Hepatocyte (in vitro differentiated cells): Measurements from ENCODE around the gene PRDM9. TPM values are rescaled to one million over a fixed set of nuclear protein-coding genes. Genes with fewer than 3 reads are reported as not detected.
"Not testable (repeated sequence)": the region's sequence is repeated elsewhere in the genome, so short reads cannot be mapped to it uniquely, and the experiment has no call there.

Source experiments
- DNase-seq: peaks from one replicate; pipeline ENCODE4 v3.0.0-alpha.2; 2016; ENCODE audit warnings: low spot score
- H2AFZ ChIP-seq: fragments of 200-600 bp; sonication (generic); 2 replicates; pipeline ENCODE4 v1.6.0; 2016; ENCODE audit warnings: antibody characterized with exemption, mild to moderate bottlenecking
- H3K27ac ChIP-seq: fragments of 200-600 bp; sonication (generic); 2 replicates; pipeline ENCODE4 v1.5.1; 2016; ENCODE audit warnings: mild to moderate bottlenecking
- H3K27me3 ChIP-seq: fragments of 200-600 bp; sonication (generic); 2 replicates; pipeline ENCODE4 v1.6.1; 2016
- H3K36me3 ChIP-seq: fragments of 200-600 bp; sonication (generic); replicated peaks from 2 replicates; pipeline ENCODE4 v1.5.1; 2016; ENCODE audit warnings: low read depth; ENCODE audit not compliant: insufficient read depth
- H3K4me1 ChIP-seq: fragments of 200-600 bp; sonication (generic); 2 replicates; pipeline ENCODE4 v1.5.1; 2016; ENCODE audit warnings: mild to moderate bottlenecking, moderate library complexity; ENCODE audit not compliant: insufficient read depth
- H3K4me2 ChIP-seq: fragments of 200-600 bp; sonication (generic); 2 replicates; pipeline ENCODE4 v1.6.0; 2016
- H3K4me3 ChIP-seq: fragments of 200-600 bp; sonication (generic); 2 replicates; pipeline ENCODE4 v1.5.1; 2016; ENCODE audit warnings: mild to moderate bottlenecking
- H3K79me2 ChIP-seq: fragments of 200-600 bp; sonication (generic); 2 replicates; pipeline ENCODE4 v1.6.0; 2017; ENCODE audit warnings: mild to moderate bottlenecking
- H3K9me2 ChIP-seq: fragments of 200-600 bp; sonication (generic); replicated peaks from 2 replicates; pipeline ENCODE4 v1.6.0; 2017; ENCODE audit warnings: mild to moderate bottlenecking; ENCODE audit not compliant: insufficient read depth
- H3K9me3 ChIP-seq: fragments of 200-600 bp; sonication (generic); 2 replicates; pipeline ENCODE4 v1.5.1; 2016; ENCODE audit warnings: low read depth, mild to moderate bottlenecking
- H4K20me1 ChIP-seq: fragments of 200-600 bp; sonication (generic); 2 replicates; pipeline ENCODE4 v1.6.0; 2016; ENCODE audit warnings: mild to moderate bottlenecking; ENCODE audit not compliant: insufficient read depth, poor library complexity, severe bottlenecking
- EZH2 ChIP-seq: fragments of 200-600 bp; sonication (generic); IDR thresholded peaks from 2 replicates; pipeline ENCODE4 v1.6.1; 2016; ENCODE audit warnings: antibody characterized with exemption, mild to moderate bottlenecking, borderline replicate concordance
- EZH2phosphoT487 ChIP-seq: fragments of 200-600 bp; sonication (generic); IDR thresholded peaks from one replicate; pipeline ENCODE4 v1.6.1; 2018; ENCODE audit warnings: antibody characterized with exemption, mild to moderate bottlenecking, low read depth, moderate library complexity; ENCODE audit not compliant: unreplicated experiment, severe bottlenecking
- WGBS: methylation state at CpG from one replicate; pipeline ENCODE4 v1.1.6; 2016; ENCODE audit warnings: low lambda C conversion rate; ENCODE audit errors: missing lambda C conversion rate; 5-methylcytosine and 5-hydroxymethylcytosine counted together
- polyA plus RNA-seq: library from polyadenylated mRNA; unstranded; fragments of >200 nt; fragmentation: Nextera tagmentation; extraction: Ambion mirVana; gene quantifications from 2 replicates; pipeline ENCODE4 v1.2.1, GENCODE V29; 2016
- total RNA-seq: library from RNA; depleted of rRNA; stranded (reverse); fragments of >200 nt; gene quantifications from 2 replicates; pipeline ENCODE4 v1.2.3, GENCODE V29; 2014
- TF ChIP-seq, protein P1 (sequence below): fragments of 200-600 bp; sonication (generic); IDR thresholded peaks from 2 replicates; pipeline ENCODE4 v1.5.1; 2016; ENCODE audit warnings: antibody characterized with exemption, mild to moderate bottlenecking; ENCODE audit not compliant: poor library complexity

The PRDM9 gene
- total and polyA plus RNA-seq, 2 experiments from 2014 or later: not detected

DNA sequence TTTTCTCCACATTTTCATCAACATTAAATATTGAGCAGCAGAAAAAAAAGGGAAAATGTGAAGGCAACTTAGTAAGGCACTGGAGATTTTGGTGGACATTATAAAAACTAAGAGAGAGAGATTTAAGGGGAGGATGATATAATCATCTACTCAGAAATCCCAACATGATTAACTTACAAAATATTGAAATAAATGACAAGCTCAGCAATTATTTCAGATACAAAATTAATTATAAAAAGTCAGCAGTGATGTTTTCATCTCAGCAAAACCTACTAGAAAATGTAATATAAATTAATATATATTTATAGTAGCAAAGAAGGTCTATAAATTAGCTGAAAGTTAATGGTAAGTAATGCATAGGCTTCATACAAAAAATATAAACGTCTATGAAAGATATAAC lies 30.8 kb upstream of the PRDM9 start:
- H3K9me2 ChIP-seq: no peaks in the 10 kb centered on the region
- no peaks in the 10 kb centered on the region for H3K36me3 ChIP-seq
- no peaks in the 10 kb centered on the region for H4K20me1 ChIP-seq
- WGBS: 86% methylated on average over 1 of the region's 1 CpG
- no peak for DNase-seq
- no peak overlapping the region for H2AFZ ChIP-seq
- no peaks in the 10 kb centered on the region for H3K27me3 ChIP-seq
- H3K4me3 ChIP-seq: no peak overlapping the region
- no peaks in the 10 kb centered on the region for H3K9me3 ChIP-seq
- H3K4me1 ChIP-seq: no peaks in the 10 kb centered on the region
- H3K4me2 ChIP-seq: no peak overlapping the region
- TF ChIP-seq, protein P1, sequence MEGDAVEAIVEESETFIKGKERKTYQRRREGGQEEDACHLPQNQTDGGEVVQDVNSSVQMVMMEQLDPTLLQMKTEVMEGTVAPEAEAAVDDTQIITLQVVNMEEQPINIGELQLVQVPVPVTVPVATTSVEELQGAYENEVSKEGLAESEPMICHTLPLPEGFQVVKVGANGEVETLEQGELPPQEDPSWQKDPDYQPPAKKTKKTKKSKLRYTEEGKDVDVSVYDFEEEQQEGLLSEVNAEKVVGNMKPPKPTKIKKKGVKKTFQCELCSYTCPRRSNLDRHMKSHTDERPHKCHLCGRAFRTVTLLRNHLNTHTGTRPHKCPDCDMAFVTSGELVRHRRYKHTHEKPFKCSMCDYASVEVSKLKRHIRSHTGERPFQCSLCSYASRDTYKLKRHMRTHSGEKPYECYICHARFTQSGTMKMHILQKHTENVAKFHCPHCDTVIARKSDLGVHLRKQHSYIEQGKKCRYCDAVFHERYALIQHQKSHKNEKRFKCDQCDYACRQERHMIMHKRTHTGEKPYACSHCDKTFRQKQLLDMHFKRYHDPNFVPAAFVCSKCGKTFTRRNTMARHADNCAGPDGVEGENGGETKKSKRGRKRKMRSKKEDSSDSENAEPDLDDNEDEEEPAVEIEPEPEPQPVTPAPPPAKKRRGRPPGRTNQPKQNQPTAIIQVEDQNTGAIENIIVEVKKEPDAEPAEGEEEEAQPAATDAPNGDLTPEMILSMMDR: no peak
- TF ChIP-seq EZH2 (no peak), EZH2phosphoT487 (no peak)
- no peak overlapping the region for H3K27ac ChIP-seq
- no peaks in the 10 kb centered on the region for H3K79me2 ChIP-seq

DNA sequence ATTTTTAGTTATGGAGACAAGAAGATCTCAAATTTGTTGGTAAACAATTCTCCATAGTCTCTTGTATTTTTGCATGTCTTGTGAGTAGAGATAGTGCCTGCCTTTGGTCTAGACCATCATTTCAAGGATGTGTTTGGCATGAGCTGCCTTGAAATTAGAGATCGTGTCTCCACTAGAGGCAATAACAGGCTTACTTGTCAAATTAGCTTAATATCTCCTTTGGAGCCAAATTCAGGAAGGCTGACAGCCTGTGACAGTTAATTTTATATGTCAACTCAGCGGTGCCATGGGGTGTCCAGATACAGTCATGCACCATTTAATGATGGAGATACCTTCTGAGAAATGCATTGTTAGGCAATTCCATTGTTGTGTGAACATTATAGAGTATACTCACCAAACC lies 24.8 kb upstream of the PRDM9 start:
- Histone ChIP-seq H4K20me1 (no peaks in the 10 kb centered on the region), H3K9me3 (no peaks in the 10 kb centered on the region), H3K4me3 (no peak overlapping the region), H3K36me3 (no peaks in the 10 kb centered on the region), H3K27ac (no peak overlapping the region), H3K4me2 (no peak overlapping the region), H3K4me1 (no peaks in the 10 kb centered on the region), H3K79me2 (no peaks in the 10 kb centered on the region), H3K27me3 (no peaks in the 10 kb centered on the region), H2AFZ (no peak overlapping the region), H3K9me2 (no peaks in the 10 kb centered on the region)
- no peak for DNase-seq
- TF ChIP-seq EZH2 (no peak), EZH2phosphoT487 (no peak)
- TF ChIP-seq, protein P1: no peak
- WGBS: 94% methylated on average over 2 of the region's 2 CpGs

DNA sequence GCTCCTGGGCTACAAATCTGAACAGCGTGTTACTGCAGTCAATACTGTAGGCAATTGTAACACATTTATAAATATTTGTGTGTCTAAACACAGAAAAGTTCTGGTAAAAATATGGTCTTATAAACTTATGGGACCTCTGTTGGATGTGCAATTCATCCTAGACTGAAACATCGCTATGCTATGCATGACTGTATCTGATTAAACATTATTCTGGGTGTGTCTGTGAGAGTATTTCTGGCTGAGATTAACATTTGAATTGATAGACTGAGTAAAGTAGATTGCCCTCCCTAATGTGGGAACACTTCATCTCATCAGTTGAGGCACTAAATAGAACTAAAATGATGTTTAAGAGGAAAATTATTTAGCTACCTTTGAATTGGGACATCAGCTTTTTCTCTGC lies 24.3 kb upstream of the PRDM9 start:
- Histone ChIP-seq H3K36me3 (no peaks in the 10 kb centered on the region), H3K4me3 (no peak overlapping the region), H4K20me1 (no peaks in the 10 kb centered on the region), H3K27me3 (no peaks in the 10 kb centered on the region), H3K79me2 (no peaks in the 10 kb centered on the region), H3K9me2 (no peaks in the 10 kb centered on the region), H3K4me2 (no peak overlapping the region), H3K9me3 (no peaks in the 10 kb centered on the region), H3K4me1 (no peaks in the 10 kb centered on the region), H3K27ac (no peak overlapping the region), H2AFZ (no peak overlapping the region)
- no peak for DNase-seq
- TF ChIP-seq, protein P1: no peak
- TF ChIP-seq EZH2 (no peak), EZH2phosphoT487 (no peak)
- WGBS: 95% methylated on average over 2 of the region's 2 CpGs

DNA sequence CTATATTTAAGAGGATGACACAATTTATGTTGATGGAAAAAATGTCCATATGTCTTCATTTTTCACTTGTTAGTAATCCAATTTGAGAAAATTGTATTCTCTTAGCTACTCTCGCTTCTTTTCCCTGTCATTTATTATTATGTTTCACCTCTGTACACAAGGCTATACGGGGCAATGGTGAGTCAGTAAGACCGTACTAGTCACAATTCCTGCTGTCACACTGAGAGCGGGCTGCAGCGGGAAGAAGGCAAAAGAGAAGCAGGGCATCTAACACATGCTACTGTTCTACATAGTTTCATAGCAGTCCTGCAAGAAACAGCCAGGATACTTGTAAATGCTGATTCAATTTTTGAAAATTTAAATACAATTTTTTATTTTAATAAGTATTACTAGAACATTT lies 23.3 kb upstream of the PRDM9 start:
- no peak overlapping the region for H3K4me3 ChIP-seq
- H2AFZ ChIP-seq: no peak overlapping the region
- TF ChIP-seq, protein P1: no peak
- no peak for TF ChIP-seq EZH2
- no peak for TF ChIP-seq EZH2phosphoT487
- H3K9me2 ChIP-seq: no peaks in the 10 kb centered on the region
- H3K27ac ChIP-seq: no peak overlapping the region
- WGBS: 84% methylated on average over 5 of the region's 5 CpGs
- H3K9me3 ChIP-seq: no peaks in the 10 kb centered on the region
- DNase-seq: no peak
- no peaks in the 10 kb centered on the region for H4K20me1 ChIP-seq
- no peaks in the 10 kb centered on the region for H3K27me3 ChIP-seq
- H3K36me3 ChIP-seq: no peaks in the 10 kb centered on the region
- no peak overlapping the region for H3K4me2 ChIP-seq
- no peaks in the 10 kb centered on the region for H3K4me1 ChIP-seq
- H3K79me2 ChIP-seq: no peaks in the 10 kb centered on the region

DNA sequence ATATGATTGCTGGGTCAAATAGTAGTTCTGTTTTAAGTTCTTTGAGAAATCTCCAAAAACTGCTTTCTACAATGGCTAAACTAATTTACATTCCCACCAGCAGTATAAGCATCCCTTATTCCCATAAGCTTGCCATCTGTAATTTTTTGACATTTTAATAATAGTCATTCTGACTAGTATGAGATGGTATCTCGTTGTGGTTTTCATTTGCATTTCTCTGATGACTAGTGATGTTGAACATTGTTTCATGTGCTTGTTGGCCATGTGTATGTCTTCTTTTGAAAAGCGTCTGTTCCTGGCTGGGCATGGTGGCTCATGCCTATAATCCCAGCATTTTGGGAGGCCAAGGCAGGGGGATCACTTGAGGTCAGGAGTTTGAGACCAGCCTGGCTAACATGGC lies 21.2 kb upstream of the PRDM9 start:
- H3K27me3 ChIP-seq, H3K9me3 ChIP-seq, H3K4me1 ChIP-seq: not testable (repeated sequence)

More for the DNA sequence above, 21.2 kb upstream of the PRDM9 start:
- not testable (repeated sequence) for H2AFZ ChIP-seq, H3K4me3 ChIP-seq, H4K20me1 ChIP-seq, H3K27ac ChIP-seq, H3K4me2 ChIP-seq, H3K36me3 ChIP-seq, H3K79me2 ChIP-seq, H3K9me2 ChIP-seq, DNase-seq
- 89% methylated on average over 2 of the region's 2 CpGs for WGBS
